Measurements from ENCODE around the gene AHSG.

- TF ChIP-seq, protein P1, sequence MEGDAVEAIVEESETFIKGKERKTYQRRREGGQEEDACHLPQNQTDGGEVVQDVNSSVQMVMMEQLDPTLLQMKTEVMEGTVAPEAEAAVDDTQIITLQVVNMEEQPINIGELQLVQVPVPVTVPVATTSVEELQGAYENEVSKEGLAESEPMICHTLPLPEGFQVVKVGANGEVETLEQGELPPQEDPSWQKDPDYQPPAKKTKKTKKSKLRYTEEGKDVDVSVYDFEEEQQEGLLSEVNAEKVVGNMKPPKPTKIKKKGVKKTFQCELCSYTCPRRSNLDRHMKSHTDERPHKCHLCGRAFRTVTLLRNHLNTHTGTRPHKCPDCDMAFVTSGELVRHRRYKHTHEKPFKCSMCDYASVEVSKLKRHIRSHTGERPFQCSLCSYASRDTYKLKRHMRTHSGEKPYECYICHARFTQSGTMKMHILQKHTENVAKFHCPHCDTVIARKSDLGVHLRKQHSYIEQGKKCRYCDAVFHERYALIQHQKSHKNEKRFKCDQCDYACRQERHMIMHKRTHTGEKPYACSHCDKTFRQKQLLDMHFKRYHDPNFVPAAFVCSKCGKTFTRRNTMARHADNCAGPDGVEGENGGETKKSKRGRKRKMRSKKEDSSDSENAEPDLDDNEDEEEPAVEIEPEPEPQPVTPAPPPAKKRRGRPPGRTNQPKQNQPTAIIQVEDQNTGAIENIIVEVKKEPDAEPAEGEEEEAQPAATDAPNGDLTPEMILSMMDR (conservative IDR thresholded peaks at IDR 0.05; ENCODE audit: low read depth, low read length): no peak
- TF ChIP-seq EZH2 (IDR thresholded peaks at IDR 0.05; ENCODE audit: low read length, unreplicated experiment) (no peak), EZH2phosphoT487 (IDR thresholded peaks at IDR 0.05; ENCODE audit: borderline replicate concordance, low read length) (no peak)
These were observed 7.6 kb downstream of the AHSG start for GRCh38 chr3:186620213-186621092.
